Hepatocyte (in vitro differentiated cells): ENCODE measurements around the gene PLXNB2. TPM values are rescaled to one million over a fixed set of nuclear protein-coding genes. Genes with fewer than 3 reads are reported as not detected.

ENCODE experiments used
- DNase-seq: peaks from one replicate; pipeline ENCODE4 v3.0.0-alpha.2; 2016; ENCODE audit warnings: low spot score
- H2AFZ ChIP-seq: fragments of 200-600 bp; sonication (generic); 2 replicates; pipeline ENCODE4 v1.6.0; 2016; ENCODE audit warnings: antibody characterized with exemption, mild to moderate bottlenecking
- H3K27ac ChIP-seq: fragments of 200-600 bp; sonication (generic); 2 replicates; pipeline ENCODE4 v1.5.1; 2016; ENCODE audit warnings: mild to moderate bottlenecking
- H3K27me3 ChIP-seq: fragments of 200-600 bp; sonication (generic); 2 replicates; pipeline ENCODE4 v1.6.1; 2016
- H3K36me3 ChIP-seq: fragments of 200-600 bp; sonication (generic); replicated peaks from 2 replicates; pipeline ENCODE4 v1.5.1; 2016; ENCODE audit warnings: low read depth; ENCODE audit not compliant: insufficient read depth
- H3K4me1 ChIP-seq: fragments of 200-600 bp; sonication (generic); 2 replicates; pipeline ENCODE4 v1.5.1; 2016; ENCODE audit warnings: mild to moderate bottlenecking, moderate library complexity; ENCODE audit not compliant: insufficient read depth
- H3K4me2 ChIP-seq: fragments of 200-600 bp; sonication (generic); 2 replicates; pipeline ENCODE4 v1.6.0; 2016
- H3K4me3 ChIP-seq: fragments of 200-600 bp; sonication (generic); 2 replicates; pipeline ENCODE4 v1.5.1; 2016; ENCODE audit warnings: mild to moderate bottlenecking
- H3K79me2 ChIP-seq: fragments of 200-600 bp; sonication (generic); 2 replicates; pipeline ENCODE4 v1.6.0; 2017; ENCODE audit warnings: mild to moderate bottlenecking
- H3K9me2 ChIP-seq: fragments of 200-600 bp; sonication (generic); replicated peaks from 2 replicates; pipeline ENCODE4 v1.6.0; 2017; ENCODE audit warnings: mild to moderate bottlenecking; ENCODE audit not compliant: insufficient read depth
- H3K9me3 ChIP-seq: fragments of 200-600 bp; sonication (generic); 2 replicates; pipeline ENCODE4 v1.5.1; 2016; ENCODE audit warnings: low read depth, mild to moderate bottlenecking
- H4K20me1 ChIP-seq: fragments of 200-600 bp; sonication (generic); 2 replicates; pipeline ENCODE4 v1.6.0; 2016; ENCODE audit warnings: mild to moderate bottlenecking; ENCODE audit not compliant: insufficient read depth, poor library complexity, severe bottlenecking
- EZH2 ChIP-seq: fragments of 200-600 bp; sonication (generic); IDR thresholded peaks from 2 replicates; pipeline ENCODE4 v1.6.1; 2016; ENCODE audit warnings: antibody characterized with exemption, mild to moderate bottlenecking, borderline replicate concordance
- EZH2phosphoT487 ChIP-seq: fragments of 200-600 bp; sonication (generic); IDR thresholded peaks from one replicate; pipeline ENCODE4 v1.6.1; 2018; ENCODE audit warnings: antibody characterized with exemption, mild to moderate bottlenecking, low read depth, moderate library complexity; ENCODE audit not compliant: unreplicated experiment, severe bottlenecking
- WGBS: methylation state at CpG from one replicate; pipeline ENCODE4 v1.1.6; 2016; ENCODE audit warnings: low lambda C conversion rate; ENCODE audit errors: missing lambda C conversion rate; 5-methylcytosine and 5-hydroxymethylcytosine counted together
- polyA plus RNA-seq: library from polyadenylated mRNA; unstranded; fragments of >200 nt; fragmentation: Nextera tagmentation; extraction: Ambion mirVana; gene quantifications from 2 replicates; pipeline ENCODE4 v1.2.1, GENCODE V29; 2016
- total RNA-seq: library from RNA; depleted of rRNA; stranded (reverse); fragments of >200 nt; gene quantifications from 2 replicates; pipeline ENCODE4 v1.2.3, GENCODE V29; 2014
- TF ChIP-seq, protein P1 (sequence below): fragments of 200-600 bp; sonication (generic); IDR thresholded peaks from 2 replicates; pipeline ENCODE4 v1.5.1; 2016; ENCODE audit warnings: antibody characterized with exemption, mild to moderate bottlenecking; ENCODE audit not compliant: poor library complexity

PLXNB2 gene
- total and polyA plus RNA-seq, 2 experiments from 2014 or later, result 113 to 147 TPM

DNA sequence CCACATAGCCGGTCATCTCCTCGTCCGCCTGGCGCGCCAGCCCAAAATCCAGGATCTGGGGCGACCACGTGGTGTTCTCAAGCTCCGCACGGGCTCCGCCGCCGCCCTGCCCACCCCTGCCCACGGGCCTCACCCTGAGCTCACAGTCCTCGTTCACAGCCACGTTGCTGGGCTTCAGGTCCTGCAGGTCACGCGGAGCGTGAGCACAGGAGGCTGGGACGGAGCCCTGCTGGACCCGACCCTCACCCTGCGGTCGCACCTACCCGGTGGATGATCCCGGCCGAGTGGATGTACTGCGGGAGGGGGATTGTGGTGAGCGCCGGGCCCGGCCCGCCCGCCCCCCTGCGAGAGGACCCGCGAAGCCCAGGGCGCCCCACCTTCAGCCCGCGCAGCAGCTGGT lies 40.5 kb downstream of the PLXNB2 start:
- 66% methylated on average over 27 of the region's 37 CpGs for WGBS
- H3K27me3 ChIP-seq, result peaks cover 35% of the 10 kb centered on the region
- no peak overlapping the region for H3K27ac ChIP-seq
- H3K4me2 ChIP-seq, result peak overlapping the region; percentile 82
- H3K36me3 ChIP-seq, result no peaks in the 10 kb centered on the region
- no peaks in the 10 kb centered on the region for H3K79me2 ChIP-seq
- H2AFZ ChIP-seq, result no peak overlapping the region
- H3K4me1 ChIP-seq, result peaks cover 30% of the 10 kb centered on the region
- H4K20me1 ChIP-seq, result no peaks in the 10 kb centered on the region
- no peaks in the 10 kb centered on the region for H3K9me2 ChIP-seq
- TF ChIP-seq EZH2phosphoT487 (no peak), EZH2 (no peak)
- TF ChIP-seq, protein P1, sequence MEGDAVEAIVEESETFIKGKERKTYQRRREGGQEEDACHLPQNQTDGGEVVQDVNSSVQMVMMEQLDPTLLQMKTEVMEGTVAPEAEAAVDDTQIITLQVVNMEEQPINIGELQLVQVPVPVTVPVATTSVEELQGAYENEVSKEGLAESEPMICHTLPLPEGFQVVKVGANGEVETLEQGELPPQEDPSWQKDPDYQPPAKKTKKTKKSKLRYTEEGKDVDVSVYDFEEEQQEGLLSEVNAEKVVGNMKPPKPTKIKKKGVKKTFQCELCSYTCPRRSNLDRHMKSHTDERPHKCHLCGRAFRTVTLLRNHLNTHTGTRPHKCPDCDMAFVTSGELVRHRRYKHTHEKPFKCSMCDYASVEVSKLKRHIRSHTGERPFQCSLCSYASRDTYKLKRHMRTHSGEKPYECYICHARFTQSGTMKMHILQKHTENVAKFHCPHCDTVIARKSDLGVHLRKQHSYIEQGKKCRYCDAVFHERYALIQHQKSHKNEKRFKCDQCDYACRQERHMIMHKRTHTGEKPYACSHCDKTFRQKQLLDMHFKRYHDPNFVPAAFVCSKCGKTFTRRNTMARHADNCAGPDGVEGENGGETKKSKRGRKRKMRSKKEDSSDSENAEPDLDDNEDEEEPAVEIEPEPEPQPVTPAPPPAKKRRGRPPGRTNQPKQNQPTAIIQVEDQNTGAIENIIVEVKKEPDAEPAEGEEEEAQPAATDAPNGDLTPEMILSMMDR, result no peak
- H3K9me3 ChIP-seq, result no peaks in the 10 kb centered on the region
- DNase-seq, result no peak
- no peak overlapping the region for H3K4me3 ChIP-seq

DNA sequence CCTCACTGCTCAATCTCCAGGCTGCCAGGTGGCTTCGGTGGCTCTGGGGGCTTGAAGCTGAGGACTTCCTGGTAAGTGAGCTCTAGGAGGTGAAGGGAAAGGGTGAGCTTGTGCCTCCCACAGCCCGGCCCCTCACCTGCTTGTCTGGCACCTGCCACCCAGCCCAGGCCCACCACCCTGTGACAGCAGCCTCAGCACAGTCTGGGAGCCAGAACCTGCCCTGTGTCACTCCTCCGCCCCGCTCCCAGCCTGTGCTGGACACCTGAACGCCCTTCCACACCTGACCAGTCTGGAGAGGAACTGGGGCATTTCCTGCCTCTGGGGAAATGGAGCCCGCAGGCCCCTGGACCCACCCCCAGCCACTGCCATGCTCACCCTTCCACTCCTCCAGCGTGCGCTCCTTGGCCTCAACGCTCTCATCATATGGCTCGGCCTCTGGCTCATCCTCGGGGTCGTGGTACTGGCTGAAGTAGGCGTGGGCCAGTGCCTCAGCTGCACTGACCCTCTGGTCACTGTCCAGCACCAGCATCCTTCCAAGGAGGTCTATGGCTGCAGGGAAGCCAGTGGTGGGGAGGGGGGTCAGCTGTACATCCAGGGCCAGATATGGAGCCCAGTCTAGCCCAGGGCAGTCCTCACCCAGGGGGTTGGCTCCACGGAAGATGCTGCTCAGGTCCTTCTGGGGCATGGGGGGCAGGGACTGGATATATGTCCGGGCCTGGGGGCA lies 42.3 kb downstream of the PLXNB2 start:
- Histone ChIP-seq H3K9me2 (no peaks in the 10 kb centered on the region), H3K4me2 (no peak overlapping the region)

DNA sequence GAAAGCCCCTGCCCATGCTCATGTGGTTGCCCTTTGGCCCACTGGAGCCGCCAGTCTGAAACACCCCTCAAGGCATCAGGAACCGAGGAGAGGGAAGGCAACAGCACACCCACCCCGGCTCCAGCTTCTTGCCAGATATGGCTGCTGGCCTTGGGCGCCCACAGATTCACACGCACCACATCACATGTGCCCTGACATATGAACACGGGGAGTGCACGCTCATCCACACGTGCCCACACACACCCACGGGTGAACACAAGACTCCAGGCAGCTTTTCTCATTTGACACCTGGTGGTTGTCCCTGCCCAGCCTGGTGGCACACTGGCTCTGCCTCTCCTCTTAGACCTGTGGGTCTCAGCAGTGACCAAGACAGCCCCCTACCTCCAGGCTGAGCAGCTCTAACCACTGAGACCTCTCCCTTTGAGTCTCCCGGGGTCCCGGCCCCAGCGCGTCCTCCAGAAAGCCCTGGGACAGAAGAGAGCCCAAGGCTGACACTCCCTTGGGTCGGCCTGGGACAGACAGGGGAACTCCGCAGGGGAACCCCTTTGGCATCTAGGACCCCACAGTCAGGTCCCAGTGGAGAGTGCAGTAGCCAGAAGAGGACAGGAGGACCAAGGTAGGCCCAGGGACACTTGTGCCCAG lies 43.2 kb downstream of the PLXNB2 start:
- Histone ChIP-seq H3K27me3 (peaks cover 19% of the 10 kb centered on the region), H4K20me1 (no peaks in the 10 kb centered on the region), H3K9me2 (no peaks in the 10 kb centered on the region), H3K36me3 (no peaks in the 10 kb centered on the region), H3K27ac (no peak overlapping the region), H3K9me3 (no peaks in the 10 kb centered on the region), H3K79me2 (no peaks in the 10 kb centered on the region), H2AFZ (no peak overlapping the region), H3K4me1 (peaks cover 8% of the 10 kb centered on the region), H3K4me2 (no peak overlapping the region), H3K4me3 (no peak overlapping the region)
- DNase-seq, result no peak
- WGBS, result 86% methylated on average over 15 of the region's 15 CpGs
- TF ChIP-seq, protein P1, result no peak
- TF ChIP-seq EZH2phosphoT487, result no peak
- TF ChIP-seq EZH2, result no peak

More for the DNA sequence above, 42.3 kb downstream of the PLXNB2 start:
- no peaks in the 10 kb centered on the region for H4K20me1 ChIP-seq
- H3K79me2 ChIP-seq, result no peaks in the 10 kb centered on the region
- H3K4me3 ChIP-seq, result no peak overlapping the region
- no peak overlapping the region for H2AFZ ChIP-seq
- peaks cover 25% of the 10 kb centered on the region for H3K27me3 ChIP-seq
- no peak for TF ChIP-seq EZH2phosphoT487
- no peak for TF ChIP-seq EZH2
- TF ChIP-seq, protein P1, result no peak
- 87% methylated on average over 14 of the region's 15 CpGs for WGBS
- H3K9me3 ChIP-seq, result no peaks in the 10 kb centered on the region
- H3K4me1 ChIP-seq, result peaks cover 14% of the 10 kb centered on the region
- H3K36me3 ChIP-seq, result no peaks in the 10 kb centered on the region
- no peak for DNase-seq
- no peak overlapping the region for H3K27ac ChIP-seq
